SK-N-SH treated with all-trans-retinoic acid at 6 μM for 48 hours (cell line): Measurements from ENCODE around the gene PHKA2.

Experiments
- BACH2 ChIP-seq: fragments of 250-450 bp; sonication (Bioruptor Pico); IDR thresholded peaks from 2 replicates; pipeline ENCODE4 v1.9.0; 2021; ENCODE audit warnings: mild to moderate bottlenecking, borderline replicate concordance
- ESRRG ChIP-seq: fragments of 250-450 bp; sonication (Bioruptor Pico); IDR thresholded peaks from 2 replicates; pipeline ENCODE4 v1.6.1; 2021; ENCODE audit warnings: mild to moderate bottlenecking
- OSR1 ChIP-seq: fragments of 250-450 bp; sonication (Bioruptor Pico); IDR thresholded peaks from 2 replicates; pipeline ENCODE4 v1.8.0; 2022; ENCODE audit warnings: moderate library complexity, mild to moderate bottlenecking, inconsistent platforms
- RARB ChIP-seq: fragments of 250-450 bp; sonication (Bioruptor Pico); IDR thresholded peaks from 2 replicates; pipeline ENCODE4 v1.8.0; 2021; ENCODE audit warnings: mild to moderate bottlenecking, moderate library complexity
- SNAI2 ChIP-seq: fragments of 250-450 bp; sonication (Bioruptor Pico); IDR thresholded peaks from 2 replicates; pipeline ENCODE4 v1.5.0; 2020; ENCODE audit warnings: mild to moderate bottlenecking, moderate library complexity
- TCF4 ChIP-seq: fragments of 250-450 bp; sonication (Bioruptor Pico); IDR thresholded peaks from 2 replicates; pipeline ENCODE4 v1.8.0; 2021; ENCODE audit warnings: mild to moderate bottlenecking, moderate library complexity, borderline replicate concordance
- ZFP30 ChIP-seq: fragments of 450-650 bp; formaldehyde crosslinking; IDR thresholded peaks from 2 replicates; pipeline ENCODE4 v1.5.0; 2022; ENCODE audit warnings: mild to moderate bottlenecking, moderate library complexity
- ZNF565 ChIP-seq: fragments of 450-650 bp; formaldehyde crosslinking; conservative IDR thresholded peaks from 2 replicates; pipeline ENCODE4 v1.5.0; 2020; ENCODE audit warnings: low read depth, mild to moderate bottlenecking, moderate library complexity
- TF ChIP-seq, protein P1 (sequence below): fragments of 250-450 bp; sonication (Bioruptor Pico); IDR thresholded peaks from 2 replicates; pipeline ENCODE4 v1.8.0; 2020; ENCODE audit warnings: mild to moderate bottlenecking, moderate library complexity, borderline replicate concordance
- TF ChIP-seq, protein P2 (sequence below): fragments of 250-450 bp; sonication (Bioruptor Pico); IDR thresholded peaks from 2 replicates; pipeline ENCODE4 v1.5.1; 2021; ENCODE audit warnings: mild to moderate bottlenecking, moderate library complexity
- TF ChIP-seq, protein P3 (sequence below): fragments of 250-450 bp; sonication (Bioruptor Pico); IDR thresholded peaks from 2 replicates; pipeline ENCODE4 v1.8.0; 2021; ENCODE audit warnings: low read depth, mild to moderate bottlenecking, moderate library complexity, borderline replicate concordance
- TF ChIP-seq, protein P4 (sequence below): fragments of 250-450 bp; sonication (Bioruptor Pico); IDR thresholded peaks from 2 replicates; pipeline ENCODE4 v1.5.1; 2020; ENCODE audit warnings: low read depth, mild to moderate bottlenecking, moderate library complexity

DNA sequence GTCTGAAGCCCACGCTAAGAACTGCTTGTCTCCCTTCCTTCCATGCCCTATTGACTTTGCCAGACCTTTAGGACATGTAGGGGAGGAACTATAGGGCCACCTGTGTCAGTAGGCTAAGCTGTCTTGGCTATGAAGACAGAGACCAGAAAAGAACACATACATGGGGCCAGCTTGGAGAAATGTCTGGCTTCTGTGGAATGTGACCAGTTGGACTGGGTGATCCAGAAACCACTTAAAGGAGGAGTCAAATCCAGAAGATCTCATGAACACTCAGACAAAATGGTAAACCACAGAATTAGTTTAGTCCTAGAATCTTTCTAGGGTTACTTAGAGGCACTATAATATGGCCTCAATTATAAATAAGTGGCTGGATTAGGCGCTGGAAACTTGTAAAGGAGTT, 42.0 kb downstream of the PHKA2 start:
- TF ChIP-seq, protein P1, sequence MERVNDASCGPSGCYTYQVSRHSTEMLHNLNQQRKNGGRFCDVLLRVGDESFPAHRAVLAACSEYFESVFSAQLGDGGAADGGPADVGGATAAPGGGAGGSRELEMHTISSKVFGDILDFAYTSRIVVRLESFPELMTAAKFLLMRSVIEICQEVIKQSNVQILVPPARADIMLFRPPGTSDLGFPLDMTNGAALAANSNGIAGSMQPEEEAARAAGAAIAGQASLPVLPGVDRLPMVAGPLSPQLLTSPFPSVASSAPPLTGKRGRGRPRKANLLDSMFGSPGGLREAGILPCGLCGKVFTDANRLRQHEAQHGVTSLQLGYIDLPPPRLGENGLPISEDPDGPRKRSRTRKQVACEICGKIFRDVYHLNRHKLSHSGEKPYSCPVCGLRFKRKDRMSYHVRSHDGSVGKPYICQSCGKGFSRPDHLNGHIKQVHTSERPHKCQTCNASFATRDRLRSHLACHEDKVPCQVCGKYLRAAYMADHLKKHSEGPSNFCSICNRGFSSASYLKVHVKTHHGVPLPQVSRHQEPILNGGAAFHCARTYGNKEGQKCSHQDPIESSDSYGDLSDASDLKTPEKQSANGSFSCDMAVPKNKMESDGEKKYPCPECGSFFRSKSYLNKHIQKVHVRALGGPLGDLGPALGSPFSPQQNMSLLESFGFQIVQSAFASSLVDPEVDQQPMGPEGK = no peak
- TF ChIP-seq OSR1 (no peak), RARB (CRISPR knock-in tag) (no peak), ZNF565 (CRISPR knock-in tag) (no peak), ESRRG (CRISPR knock-in tag) (no peak), BACH2 (CRISPR knock-in tag) (no peak), TCF4 (no peak), SNAI2 (CRISPR knock-in tag) (no peak), ZFP30 (CRISPR knock-in tag) (no peak)
- TF ChIP-seq, protein P2, sequence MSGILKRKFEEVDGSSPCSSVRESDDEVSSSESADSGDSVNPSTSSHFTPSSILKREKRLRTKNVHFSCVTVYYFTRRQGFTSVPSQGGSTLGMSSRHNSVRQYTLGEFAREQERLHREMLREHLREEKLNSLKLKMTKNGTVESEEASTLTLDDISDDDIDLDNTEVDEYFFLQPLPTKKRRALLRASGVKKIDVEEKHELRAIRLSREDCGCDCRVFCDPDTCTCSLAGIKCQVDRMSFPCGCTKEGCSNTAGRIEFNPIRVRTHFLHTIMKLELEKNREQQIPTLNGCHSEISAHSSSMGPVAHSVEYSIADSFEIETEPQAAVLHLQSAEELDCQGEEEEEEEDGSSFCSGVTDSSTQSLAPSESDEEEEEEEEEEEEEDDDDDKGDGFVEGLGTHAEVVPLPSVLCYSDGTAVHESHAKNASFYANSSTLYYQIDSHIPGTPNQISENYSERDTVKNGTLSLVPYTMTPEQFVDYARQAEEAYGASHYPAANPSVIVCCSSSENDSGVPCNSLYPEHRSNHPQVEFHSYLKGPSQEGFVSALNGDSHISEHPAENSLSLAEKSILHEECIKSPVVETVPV (CRISPR knock-in tag) = no peak
- TF ChIP-seq, protein P3, sequence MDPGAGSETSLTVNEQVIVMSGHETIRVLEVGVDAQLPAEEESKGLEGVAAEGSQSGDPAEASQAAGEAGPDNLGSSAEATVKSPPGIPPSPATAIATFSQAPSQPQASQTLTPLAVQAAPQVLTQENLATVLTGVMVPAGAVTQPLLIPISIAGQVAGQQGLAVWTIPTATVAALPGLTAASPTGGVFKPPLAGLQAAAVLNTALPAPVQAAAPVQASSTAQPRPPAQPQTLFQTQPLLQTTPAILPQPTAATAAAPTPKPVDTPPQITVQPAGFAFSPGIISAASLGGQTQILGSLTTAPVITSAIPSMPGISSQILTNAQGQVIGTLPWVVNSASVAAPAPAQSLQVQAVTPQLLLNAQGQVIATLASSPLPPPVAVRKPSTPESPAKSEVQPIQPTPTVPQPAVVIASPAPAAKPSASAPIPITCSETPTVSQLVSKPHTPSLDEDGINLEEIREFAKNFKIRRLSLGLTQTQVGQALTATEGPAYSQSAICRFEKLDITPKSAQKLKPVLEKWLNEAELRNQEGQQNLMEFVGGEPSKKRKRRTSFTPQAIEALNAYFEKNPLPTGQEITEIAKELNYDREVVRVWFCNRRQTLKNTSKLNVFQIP (CRISPR knock-in tag) = no peak
- TF ChIP-seq, protein P4, sequence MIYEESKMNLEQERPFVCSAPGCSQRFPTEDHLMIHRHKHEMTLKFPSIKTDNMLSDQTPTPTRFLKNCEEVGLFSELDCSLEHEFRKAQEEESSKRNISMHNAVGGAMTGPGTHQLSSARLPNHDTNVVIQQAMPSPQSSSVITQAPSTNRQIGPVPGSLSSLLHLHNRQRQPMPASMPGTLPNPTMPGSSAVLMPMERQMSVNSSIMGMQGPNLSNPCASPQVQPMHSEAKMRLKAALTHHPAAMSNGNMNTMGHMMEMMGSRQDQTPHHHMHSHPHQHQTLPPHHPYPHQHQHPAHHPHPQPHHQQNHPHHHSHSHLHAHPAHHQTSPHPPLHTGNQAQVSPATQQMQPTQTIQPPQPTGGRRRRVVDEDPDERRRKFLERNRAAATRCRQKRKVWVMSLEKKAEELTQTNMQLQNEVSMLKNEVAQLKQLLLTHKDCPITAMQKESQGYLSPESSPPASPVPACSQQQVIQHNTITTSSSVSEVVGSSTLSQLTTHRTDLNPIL (CRISPR knock-in tag) = no peak
